Panc1 (cell line): ENCODE data around the gene KCNIP3. TPM values are rescaled to one million over a fixed set of nuclear protein-coding genes. Genes with fewer than 3 reads are reported as not detected.
"Not testable (repeated sequence)": the region's sequence is repeated elsewhere in the genome, so short reads cannot be mapped to it uniquely, and the experiment has no call there.

Experiments used
- ATAC-seq: fragments of 200-7000 bp; cut with Tn5 transposase; 2 replicates; pipeline ENCODE4 v1.9.1; 2020; ENCODE audit warnings: mild to moderate bottlenecking, moderate library complexity
- BruUV-seq: library from RNA; stranded (reverse); fragments of 400-500 nt; replicated peaks from 2 replicates; lab custom pipeline; 2021; lab: Mats Ljungman, UMichigan
- CTCF ChIA-PET: fragments of 300-600 bp; sonication (Branson Sonifier 250); formaldehyde crosslinking; loops from one replicate; lab custom pipeline; 2022; ENCODE audit warnings: antibody characterized with exemption; lab: Charles Lee
- POLR2A ChIA-PET: fragments of 300-600 bp; sonication (Branson Sonifier 250); formaldehyde crosslinking; loops from one replicate; lab custom pipeline; 2022; ENCODE audit warnings: antibody characterized with exemption; lab: Charles Lee
- DNase-seq: peaks from one replicate; pipeline ENCODE4 v3.0.0-alpha.2; 2010; ENCODE audit warnings: low read depth, low spot score
- H3K27ac ChIP-seq: 2 replicates; pipeline ENCODE4 v1.5.1; 2011; ENCODE audit warnings: mild to moderate bottlenecking, low read length, inconsistent platforms
- H3K27me3 ChIP-seq: fragments of 200-500 bp; sonication (Bioruptor generic); 2 replicates; pipeline ENCODE4 v1.6.0; 2014; ENCODE audit warnings: low read length, inconsistent platforms; ENCODE audit not compliant: control insufficient read depth, insufficient read depth
- H3K36me3 ChIP-seq: fragments of 200-500 bp; sonication (Bioruptor generic); 2 replicates; pipeline ENCODE4 v1.5.1; 2014; ENCODE audit warnings: inconsistent platforms, mild to moderate bottlenecking, low read length, moderate library complexity; ENCODE audit not compliant: control insufficient read depth, insufficient read depth
- H3K4me1 ChIP-seq: 2 replicates; pipeline ENCODE4 v1.5.1; 2011; ENCODE audit warnings: inconsistent platforms, mild to moderate bottlenecking, low read length, moderate library complexity; ENCODE audit not compliant: control insufficient read depth, insufficient read depth
- H3K4me3 ChIP-seq, 2 experiments: 2 replicates each; pipeline ENCODE4 v1.5.1; 2011 to 2012; ENCODE audit warnings: low read depth in 2 of 2, low read length in 2 of 2, mild to moderate bottlenecking in 2 of 2, inconsistent platforms in 1 of 2, moderate library complexity in 1 of 2
- H3K9me3 ChIP-seq: fragments of 200-500 bp; sonication (Bioruptor generic); 2 replicates; pipeline ENCODE4 v1.5.1; 2014; ENCODE audit warnings: low read depth, mild to moderate bottlenecking, inconsistent platforms, low read length, moderate library complexity; ENCODE audit not compliant: control insufficient read depth, insufficient read depth
- POLR2AphosphoS5 ChIP-seq: IDR thresholded peaks from 2 replicates; pipeline ENCODE4 v1.6.1; 2012; ENCODE audit warnings: mild to moderate bottlenecking, low read depth, low read length, moderate library complexity
- SIN3A ChIP-seq: IDR thresholded peaks from 2 replicates; pipeline ENCODE4 v1.6.1; 2012; ENCODE audit warnings: low read depth, mild to moderate bottlenecking, low read length, moderate library complexity, borderline replicate concordance; ENCODE audit not compliant: insufficient read depth
- TCF7L2 ChIP-seq: IDR thresholded peaks from 2 replicates; pipeline ENCODE4 v1.6.1; 2011; ENCODE audit warnings: mild to moderate bottlenecking, low read depth, low read length, inconsistent platforms
- in situ Hi-C: cut with HindIII; loops from 2 replicates; pipeline ENCODE4 v1.10.0; 2016; ENCODE audit warnings: low sequenced_read_pairs, low pct_unique_long_range_greater_than_20kb
- intact Hi-C: fragments of 100-400 bp; cut with micrococcal nuclease; formaldehyde crosslinking; loops from one replicate; pipeline ENCODE4 v1.10.0; 2022; ENCODE audit not compliant: unreplicated experiment
- total RNA-seq: library from RNA; stranded (reverse); gene quantifications from one replicate; pipeline ENCODE4 v1.2.1, GENCODE V29; 2021; ENCODE audit not compliant: unreplicated experiment
- TF ChIP-seq, protein P1 (sequence below): fragments of 450-650 bp; IDR thresholded peaks from 2 replicates; pipeline ENCODE4 v1.5.1; 2017; ENCODE audit warnings: mild to moderate bottlenecking
- TF ChIP-seq, protein P2 (sequence below), 2 experiments: IDR thresholded peaks; 2 replicates each; pipeline ENCODE4 v1.6.1; 2011 to 2012; ENCODE audit warnings: low read depth in 2 of 2, control low read depth in 1 of 2, low read length in 1 of 2, mild to moderate bottlenecking in 1 of 2, moderate library complexity in 1 of 2; ENCODE audit not compliant: insufficient read depth in 1 of 2

The KCNIP3 gene
- total RNA-seq, 1 experiment from 2014 or later = 17.5 TPM

DNA sequence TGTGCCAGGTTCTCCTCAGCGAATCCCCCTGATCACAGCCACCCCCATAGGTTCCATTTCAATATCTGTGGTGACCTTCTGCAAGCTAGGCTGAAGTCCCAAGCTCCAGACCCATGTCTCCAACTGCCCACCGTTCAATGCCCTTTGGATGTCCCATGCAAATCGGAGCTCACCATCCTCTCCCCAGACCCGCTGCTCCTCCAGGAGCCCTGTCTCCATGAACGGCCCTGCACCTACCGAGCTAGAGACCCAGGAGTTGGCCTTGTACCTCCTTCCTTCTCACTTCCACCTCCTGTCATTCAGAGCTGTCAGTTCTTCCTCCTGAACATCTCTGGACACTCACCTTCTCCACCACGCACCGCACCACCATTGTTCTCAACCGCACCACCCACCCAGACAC lies 104.3 kb downstream of the KCNIP3 start:
- TF ChIP-seq, protein P1, sequence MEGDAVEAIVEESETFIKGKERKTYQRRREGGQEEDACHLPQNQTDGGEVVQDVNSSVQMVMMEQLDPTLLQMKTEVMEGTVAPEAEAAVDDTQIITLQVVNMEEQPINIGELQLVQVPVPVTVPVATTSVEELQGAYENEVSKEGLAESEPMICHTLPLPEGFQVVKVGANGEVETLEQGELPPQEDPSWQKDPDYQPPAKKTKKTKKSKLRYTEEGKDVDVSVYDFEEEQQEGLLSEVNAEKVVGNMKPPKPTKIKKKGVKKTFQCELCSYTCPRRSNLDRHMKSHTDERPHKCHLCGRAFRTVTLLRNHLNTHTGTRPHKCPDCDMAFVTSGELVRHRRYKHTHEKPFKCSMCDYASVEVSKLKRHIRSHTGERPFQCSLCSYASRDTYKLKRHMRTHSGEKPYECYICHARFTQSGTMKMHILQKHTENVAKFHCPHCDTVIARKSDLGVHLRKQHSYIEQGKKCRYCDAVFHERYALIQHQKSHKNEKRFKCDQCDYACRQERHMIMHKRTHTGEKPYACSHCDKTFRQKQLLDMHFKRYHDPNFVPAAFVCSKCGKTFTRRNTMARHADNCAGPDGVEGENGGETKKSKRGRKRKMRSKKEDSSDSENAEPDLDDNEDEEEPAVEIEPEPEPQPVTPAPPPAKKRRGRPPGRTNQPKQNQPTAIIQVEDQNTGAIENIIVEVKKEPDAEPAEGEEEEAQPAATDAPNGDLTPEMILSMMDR = no peak
- no peak for TF ChIP-seq SIN3A
- TF ChIP-seq, protein P2, sequence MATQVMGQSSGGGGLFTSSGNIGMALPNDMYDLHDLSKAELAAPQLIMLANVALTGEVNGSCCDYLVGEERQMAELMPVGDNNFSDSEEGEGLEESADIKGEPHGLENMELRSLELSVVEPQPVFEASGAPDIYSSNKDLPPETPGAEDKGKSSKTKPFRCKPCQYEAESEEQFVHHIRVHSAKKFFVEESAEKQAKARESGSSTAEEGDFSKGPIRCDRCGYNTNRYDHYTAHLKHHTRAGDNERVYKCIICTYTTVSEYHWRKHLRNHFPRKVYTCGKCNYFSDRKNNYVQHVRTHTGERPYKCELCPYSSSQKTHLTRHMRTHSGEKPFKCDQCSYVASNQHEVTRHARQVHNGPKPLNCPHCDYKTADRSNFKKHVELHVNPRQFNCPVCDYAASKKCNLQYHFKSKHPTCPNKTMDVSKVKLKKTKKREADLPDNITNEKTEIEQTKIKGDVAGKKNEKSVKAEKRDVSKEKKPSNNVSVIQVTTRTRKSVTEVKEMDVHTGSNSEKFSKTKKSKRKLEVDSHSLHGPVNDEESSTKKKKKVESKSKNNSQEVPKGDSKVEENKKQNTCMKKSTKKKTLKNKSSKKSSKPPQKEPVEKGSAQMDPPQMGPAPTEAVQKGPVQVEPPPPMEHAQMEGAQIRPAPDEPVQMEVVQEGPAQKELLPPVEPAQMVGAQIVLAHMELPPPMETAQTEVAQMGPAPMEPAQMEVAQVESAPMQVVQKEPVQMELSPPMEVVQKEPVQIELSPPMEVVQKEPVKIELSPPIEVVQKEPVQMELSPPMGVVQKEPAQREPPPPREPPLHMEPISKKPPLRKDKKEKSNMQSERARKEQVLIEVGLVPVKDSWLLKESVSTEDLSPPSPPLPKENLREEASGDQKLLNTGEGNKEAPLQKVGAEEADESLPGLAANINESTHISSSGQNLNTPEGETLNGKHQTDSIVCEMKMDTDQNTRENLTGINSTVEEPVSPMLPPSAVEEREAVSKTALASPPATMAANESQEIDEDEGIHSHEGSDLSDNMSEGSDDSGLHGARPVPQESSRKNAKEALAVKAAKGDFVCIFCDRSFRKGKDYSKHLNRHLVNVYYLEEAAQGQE (IDR thresholded peaks at IDR 0.05; ENCODE audit: insufficient read depth in 1 of 2, low read depth in 2 of 2, low read length in 1 of 2) = no peak
- no peak for TF ChIP-seq POLR2AphosphoS5
- TF ChIP-seq TCF7L2 = no peak
- CTCF ChIA-PET = interaction anchor here (1.1 kb wide), 1 partner anchor 12 kb away, joined by 4 read pairs; no protein-coding TSS in a partner anchor

DNA sequence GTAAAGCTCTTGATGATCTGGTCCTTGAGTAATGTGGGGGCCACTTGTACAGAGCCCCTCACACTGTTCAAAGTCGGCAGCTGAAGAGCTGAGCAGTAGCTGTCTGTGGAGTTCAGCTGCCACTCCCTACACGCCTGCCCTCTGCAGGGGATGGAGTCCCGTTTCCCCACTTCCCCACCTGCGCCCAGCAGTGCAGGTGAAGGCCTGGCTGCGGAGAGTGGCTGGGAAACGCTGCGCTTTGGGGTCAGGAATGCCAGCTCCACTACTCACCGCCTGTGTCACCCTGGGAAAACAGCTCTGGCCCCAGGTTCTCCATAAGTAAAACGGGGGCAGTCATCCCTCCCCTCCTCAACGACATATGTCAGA lies 104.8 kb downstream of the KCNIP3 start:
- H3K9me3 ChIP-seq, DNase-seq, in situ Hi-C loops, H3K4me1 ChIP-seq, intact Hi-C loops, POLR2A ChIA-PET, H3K36me3 ChIP-seq, H3K27me3 ChIP-seq: not testable (repeated sequence)
- BruUV-seq = TSS peak; percentile 71
- peak overlapping the region; percentile 83 for H3K27ac ChIP-seq
- CTCF ChIA-PET = interaction anchor here (1.1 kb wide), 1 partner anchor 13 kb away, joined by 4 read pairs; no protein-coding TSS in a partner anchor
- peak overlapping the region; percentile 90 to 99 for H3K4me3 ChIP-seq
- peak; percentile 63 for ATAC-seq

More for the DNA sequence above, 104.3 kb downstream of the KCNIP3 start:
- intact Hi-C loops (no loop called here), in situ Hi-C loops (no loop called here)
- POLR2A ChIA-PET = no interaction called here
- BruUV-seq = no TSS peak
- Histone ChIP-seq H3K36me3 (no peaks in the 10 kb centered on the region; the same call in 1 of the 2 replicates), H3K27ac (no peak overlapping the region), H3K4me1 (0 out of 2 replicates have a peak, but pooled peaks cover 2% of the 10 kb centered on the region), H3K4me3 (peak overlapping the region; percentile 90 to 99), H3K27me3 (no peaks in the 10 kb centered on the region), H3K9me3 (no peaks in the 10 kb centered on the region)
- ATAC-seq = no peak
- DNase-seq = no peak

DNA sequence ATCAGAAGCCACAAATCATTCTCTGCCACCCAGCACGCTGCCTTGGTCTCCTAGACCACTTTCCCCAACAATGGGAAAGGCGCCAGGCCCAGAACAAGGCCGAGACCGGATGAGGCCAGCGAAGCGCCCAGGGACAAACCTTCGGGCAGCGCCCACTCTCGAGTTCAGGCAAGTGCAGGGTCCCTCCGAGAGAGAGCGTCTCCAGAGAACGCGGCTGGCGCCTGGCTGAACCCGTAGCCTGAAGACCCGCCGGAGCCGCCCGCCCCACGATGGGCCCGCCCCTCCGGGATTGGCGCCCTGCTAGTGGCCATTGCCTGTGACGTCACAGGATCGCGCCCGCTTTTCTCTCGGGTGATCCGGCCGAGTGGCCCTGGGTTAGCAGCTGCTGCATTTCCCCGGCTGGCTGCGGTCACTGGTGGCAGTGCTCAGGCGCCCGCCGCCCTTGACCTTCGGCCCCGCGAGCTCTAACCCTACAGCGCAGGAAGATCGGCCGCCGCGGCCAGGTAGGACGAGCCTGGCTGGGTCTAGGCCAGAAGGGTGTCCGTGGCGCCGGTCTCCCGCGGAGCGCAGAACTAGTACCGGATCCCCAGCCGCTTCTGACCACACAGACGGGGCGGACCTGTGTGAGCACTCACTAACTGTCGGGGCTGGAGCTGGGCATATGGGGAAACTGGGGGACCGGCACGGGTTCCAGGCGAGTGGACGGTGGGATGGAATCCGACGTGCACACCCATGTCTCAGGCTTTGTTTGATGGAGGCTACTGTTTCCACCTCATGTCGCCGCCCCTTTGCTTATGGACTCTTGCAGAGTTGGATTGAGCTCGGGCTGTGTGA lies 105.4 kb downstream of the KCNIP3 start, which contains the start of gene FAHD2A:
TSS of gene FAHD2A (plus strand) at position 339 of the 834 bp plus-strand sequence. CDS start 2,851 bp downstream, outside the sequence.
- H3K4me3 ChIP-seq = peak within 1 kb of the TSS; percentile 90 to 99
- in situ Hi-C loops (no loop called here), intact Hi-C loops (no loop called here)
- CTCF ChIA-PET = interaction anchor here (1.5 kb wide), 1 partner anchor 57 kb away, joined by 4 read pairs; no protein-coding TSS in a partner anchor
- 0 out of 2 replicates have a peak, but pooled peaks cover 2% of the 10 kb centered on the region for H3K4me1 ChIP-seq
- no peaks in the 10 kb centered on the region for H3K9me3 ChIP-seq
- H3K27me3 ChIP-seq = no peaks in the 10 kb centered on the region
- TF ChIP-seq POLR2AphosphoS5 (peak; percentile 50; the same call in 1 of the 2 replicates), SIN3A (no peak)
- POLR2A ChIA-PET = no interaction called here
- peak; percentile 97 for ATAC-seq
- no peak for DNase-seq
- peaks cover 2% of the 10 kb centered on the region; the same call in 1 of the 2 replicates for H3K36me3 ChIP-seq
- peak within 1 kb of the TSS; percentile 83 for H3K27ac ChIP-seq
- BruUV-seq = no TSS peak
